Endometrial microvascular endothelial cells (primary cell): ENCODE data around the gene TPCN2. TPM values are rescaled to one million over a fixed set of nuclear protein-coding genes. Genes with fewer than 3 reads are reported as not detected.
"Not testable (repeated sequence)": the region's sequence is repeated elsewhere in the genome, so short reads cannot be mapped to it uniquely, and the experiment has no call there.

Source experiments
- in situ Hi-C: cut with HindIII; loops from 2 replicates; pipeline ENCODE4 v1.10.0; 2017; ENCODE audit warnings: low sequenced_read_pairs, low pct_unique_long_range_greater_than_20kb; ENCODE audit errors: inconsistent ontology term
- total RNA-seq: library from RNA; depleted of rRNA; stranded (reverse); fragments of >200 nt; gene quantifications from one replicate; pipeline ENCODE4 v1.2.3, GENCODE V29; 2015; ENCODE audit errors: inconsistent ontology term

TPCN2 gene
- total RNA-seq, 1 donor from 2014 or later: 7.2 TPM

DNA sequence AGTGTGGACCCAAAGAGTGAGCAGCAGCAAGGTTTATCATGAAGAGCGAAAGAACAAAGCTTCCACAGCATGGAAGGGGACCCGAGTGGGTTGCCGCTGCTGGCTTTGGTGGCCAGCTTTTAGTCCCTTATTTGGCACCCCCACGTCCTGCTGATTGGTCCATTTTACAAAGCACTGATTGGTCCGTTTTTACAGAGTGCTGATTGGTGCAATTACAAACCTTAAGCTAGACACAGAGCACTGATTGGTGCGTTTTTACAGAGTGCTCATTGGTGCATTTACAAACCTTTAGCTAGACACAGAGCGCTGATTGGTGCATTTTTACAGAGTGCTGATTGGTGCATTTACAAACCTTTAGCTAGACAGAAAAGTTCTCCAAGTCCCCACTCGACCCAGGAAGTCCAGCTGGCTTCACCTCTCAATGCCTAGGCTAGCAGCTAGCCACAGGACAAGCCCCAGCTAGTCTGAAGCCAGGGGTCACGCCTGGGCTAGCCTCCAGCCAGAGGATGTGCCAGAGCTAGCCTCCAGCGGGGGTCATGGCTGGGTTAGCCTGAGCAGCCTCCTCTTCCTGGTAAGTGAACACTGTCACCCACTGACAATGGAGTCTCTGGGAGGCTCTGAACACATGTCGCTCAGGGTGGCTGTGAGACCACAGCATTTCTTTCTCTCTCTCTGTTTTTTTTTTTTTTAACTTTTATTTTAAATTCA is 100.8 kb downstream of the TPCN2 start:
- in situ Hi-C loops: not testable (repeated sequence)

DNA sequence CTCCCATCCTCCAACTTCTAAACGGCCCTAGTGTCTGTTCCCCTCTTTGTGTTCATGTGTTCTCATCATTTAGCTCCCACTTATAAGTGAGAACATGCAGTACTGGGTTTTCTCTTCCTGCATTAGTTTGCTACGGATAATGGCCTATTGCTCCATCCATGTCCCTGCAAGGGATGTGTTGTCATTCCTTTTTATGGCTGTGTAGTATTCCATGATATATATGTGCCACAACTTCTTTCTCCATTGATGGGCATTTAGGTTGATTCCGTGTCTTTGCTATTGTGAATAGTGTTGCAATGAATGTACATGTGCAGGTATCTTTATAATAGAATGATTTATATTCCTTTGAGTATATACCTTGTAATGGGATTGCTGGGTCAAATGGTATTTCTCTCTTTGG is 101.4 kb downstream of the TPCN2 start:
- in situ Hi-C loops: no loop called here

DNA sequence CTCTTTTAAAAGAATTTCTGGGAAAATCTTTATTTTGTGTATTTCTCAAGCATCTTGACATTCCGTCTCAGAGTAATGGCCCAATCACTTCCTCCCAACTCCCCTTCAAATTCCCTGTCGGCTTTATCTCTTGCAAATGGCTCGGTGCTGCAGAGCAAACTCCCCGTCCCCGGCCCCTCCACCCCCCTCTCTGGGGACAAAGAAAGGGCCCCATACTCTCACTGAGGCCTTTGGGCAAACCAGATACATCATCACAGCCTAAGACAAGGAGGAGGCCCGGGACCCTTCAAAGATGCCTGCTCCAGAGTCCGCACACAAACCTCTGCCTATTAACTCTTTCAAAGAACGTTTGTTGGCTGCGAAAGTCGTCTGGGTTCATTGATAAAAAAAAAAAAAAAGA is 103.1 kb downstream of the TPCN2 start:
- in situ Hi-C loops: no loop called here

GRCh38 chr11:69152733-69153421 is 104.1 kb downstream of the TPCN2 start:
- in situ Hi-C loops: no loop called here

DNA sequence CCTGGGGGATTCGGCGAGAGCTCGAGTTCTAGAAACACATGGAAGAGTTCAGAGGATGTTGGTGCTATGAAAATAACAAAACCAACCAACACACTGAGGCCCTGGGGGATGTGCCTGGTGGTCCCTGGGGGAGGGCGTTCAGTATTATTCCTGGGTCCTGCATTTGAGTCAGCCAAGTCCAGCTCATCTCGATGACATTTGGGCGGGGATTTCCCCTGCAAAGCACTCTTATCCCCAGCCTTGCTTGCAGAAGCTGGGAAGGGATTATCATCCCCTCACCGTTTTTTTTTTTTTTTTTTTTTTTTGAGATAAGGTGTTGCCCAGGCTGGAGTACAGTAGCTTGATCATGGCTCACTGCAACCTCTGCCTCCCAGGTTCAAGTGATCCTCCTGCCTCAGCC is 104.9 kb downstream of the TPCN2 start:
- in situ Hi-C loops: no loop called here

GRCh38 chr11:69154211-69154913 is 105.6 kb downstream of the TPCN2 start:
- in situ Hi-C loops: no loop called here

- in situ Hi-C loops: no loop called here
Observed at GRCh38 chr11:69154938-69155301, 106.2 kb downstream of the TPCN2 start.

GRCh38 chr11:69155302-69156234 is 106.8 kb downstream of the TPCN2 start, which contains the start of gene SMIM38:
Gene SMIM38 (plus strand): TSS chr11:69155935. CDS start chr11:69157847, 1,912 bp downstream.
- in situ Hi-C loops: no loop called here

DNA sequence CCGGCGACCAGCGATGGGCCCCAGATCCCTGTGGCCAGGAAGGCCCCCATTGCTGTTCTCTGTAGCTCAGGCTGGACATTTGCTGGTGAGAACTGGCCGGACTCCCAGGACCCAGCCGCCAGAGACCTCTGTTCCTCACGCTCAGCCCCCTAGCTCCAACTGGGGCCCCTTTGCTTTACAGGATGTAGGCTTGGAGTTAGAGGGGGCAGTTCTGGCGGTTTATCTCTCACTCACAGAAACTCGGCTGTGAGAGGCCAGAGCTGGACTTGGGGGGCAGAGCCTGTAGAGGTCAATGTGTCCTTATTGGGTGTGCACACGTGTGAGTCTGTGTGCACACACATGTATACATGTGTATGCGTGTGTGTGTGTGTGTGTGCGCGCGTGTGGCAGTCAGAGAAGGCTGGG is 107.5 kb downstream of the TPCN2 start:
- in situ Hi-C loops: no loop called here

- in situ Hi-C loops: no loop called here
Observed at GRCh38 chr11:69156673-69157155, 108.0 kb downstream of the TPCN2 start.

DNA sequence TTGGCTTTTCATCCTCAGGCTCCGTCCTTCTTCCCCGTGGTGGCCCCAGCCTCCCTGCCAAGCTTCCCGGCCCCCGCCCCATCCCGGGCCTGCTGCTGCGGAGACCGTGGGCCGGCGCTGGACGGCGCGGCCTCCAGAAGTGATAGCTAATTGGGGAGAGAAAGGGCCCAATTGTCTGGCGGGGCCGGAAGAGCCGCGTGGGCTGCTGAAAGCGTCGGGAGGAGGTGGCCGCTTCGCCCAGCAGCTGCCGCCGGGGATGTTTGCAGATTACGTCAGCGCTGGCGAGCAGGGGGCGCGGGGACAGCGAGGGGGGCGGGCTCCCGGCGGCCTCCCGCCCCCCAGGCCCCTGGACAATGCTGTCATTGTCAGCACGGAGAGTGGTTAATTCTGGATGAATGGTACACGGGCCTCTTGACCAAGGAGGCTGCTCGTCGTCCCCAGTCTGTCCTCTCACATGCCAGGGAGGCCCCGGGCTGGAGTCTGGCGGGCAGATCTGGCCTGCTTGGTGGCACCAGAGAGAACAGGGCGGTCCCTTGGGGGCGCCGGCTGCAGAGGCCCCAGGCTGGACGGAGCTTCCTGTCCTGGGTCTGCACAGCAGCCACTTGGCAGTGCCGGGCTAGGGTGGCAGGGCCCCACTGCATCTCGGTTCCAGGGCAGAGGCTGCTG is 108.6 kb downstream of the TPCN2 start:
- in situ Hi-C loops: no loop called here

DNA sequence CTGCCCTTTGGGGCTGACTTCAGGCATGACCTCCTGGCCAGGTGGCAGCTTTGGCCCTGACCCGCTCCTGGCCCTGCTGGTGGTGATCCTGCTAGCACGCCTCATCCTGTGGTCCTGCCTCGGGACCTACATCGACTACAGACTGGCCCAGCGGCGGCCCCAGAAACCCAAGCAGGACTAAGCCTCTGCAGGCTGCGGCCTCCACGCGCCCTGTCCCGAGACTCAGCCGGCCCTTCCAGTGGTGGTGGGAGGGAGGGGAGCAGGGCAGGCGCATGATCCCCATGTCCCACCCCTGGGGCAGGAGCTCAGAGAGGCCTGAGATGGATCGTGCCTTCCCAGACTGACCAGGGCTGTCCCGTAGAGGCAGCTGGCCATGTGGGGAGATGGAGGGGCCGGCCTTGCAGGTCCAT is 109.1 kb downstream of the TPCN2 start:
- in situ Hi-C loops: no loop called here

- in situ Hi-C loops: no loop called here
Observed at GRCh38 chr11:69158301-69159149, 109.8 kb downstream of the TPCN2 start.

GRCh38 chr11:69159150-69159852 is 110.6 kb downstream of the TPCN2 start:
- in situ Hi-C loops: no loop called here

DNA sequence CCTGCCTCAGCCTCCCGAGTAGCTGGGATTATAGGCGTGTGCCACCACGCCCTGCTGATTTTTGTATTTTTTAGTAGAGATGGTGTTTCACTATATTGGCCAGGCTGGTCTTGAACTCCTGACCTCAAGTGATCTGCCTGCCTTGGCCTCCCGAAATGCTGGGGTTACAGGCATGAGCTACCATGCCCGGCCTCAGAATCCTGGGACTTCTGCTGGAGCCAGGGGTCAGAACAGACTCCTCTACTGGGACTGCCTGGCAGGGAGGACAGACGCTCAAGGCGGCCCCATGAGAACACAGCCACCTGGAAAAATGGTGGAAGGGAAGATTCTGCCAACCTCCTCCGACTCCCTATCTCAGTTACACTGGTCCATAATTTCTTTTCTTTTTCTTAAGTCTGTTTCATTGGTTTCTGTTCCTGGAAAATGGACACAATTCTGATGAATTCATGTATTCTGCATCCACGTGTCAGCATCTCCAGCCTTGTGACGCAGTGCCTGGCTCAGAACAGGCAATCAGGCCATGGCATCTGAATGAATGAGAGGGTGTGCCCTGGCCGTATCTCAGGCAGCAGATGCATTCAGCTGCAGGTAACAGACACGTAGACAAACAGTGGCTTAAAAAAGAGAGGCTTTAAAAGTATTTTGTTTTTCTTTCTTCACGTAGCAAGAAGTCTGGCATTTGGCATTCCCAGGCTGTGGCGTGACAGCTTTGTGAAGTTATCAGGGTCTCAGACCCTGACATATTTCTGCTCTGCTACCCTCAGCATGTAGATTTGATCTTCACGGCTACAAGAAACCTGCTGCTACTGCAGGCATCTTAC is 111.8 kb downstream of the TPCN2 start:
- in situ Hi-C loops: no loop called here

DNA sequence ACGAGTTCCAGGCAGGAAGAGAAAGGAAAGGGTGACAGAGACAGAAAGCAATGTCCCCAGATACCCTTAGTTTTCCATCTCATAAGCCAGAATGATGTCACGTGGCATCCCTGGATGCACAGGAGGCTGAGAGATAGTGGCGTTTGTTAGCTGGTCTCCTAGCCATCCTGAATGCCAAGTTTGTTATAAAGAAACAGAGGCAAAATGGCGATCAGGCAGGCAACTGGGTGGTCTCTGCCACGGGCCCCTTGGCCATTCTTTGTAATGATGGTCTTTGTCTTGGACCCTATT is 112.3 kb downstream of the TPCN2 start:
- in situ Hi-C loops: no loop called here
